Transverse colon (tissue), 4 donors: ENCODE data around the gene PCED1B. TPM values are rescaled to one million over a fixed set of nuclear protein-coding genes. Genes with fewer than 3 reads are reported as not detected.

Experiments
- DNase-seq: peaks from one replicate; pipeline ENCODE4 v3.0.0-alpha.2; 2019
- H3K27ac ChIP-seq, 4 donors: fragments of 200-600 bp; sonication (generic); 2 replicates each; pipeline ENCODE4 v1.5.1; 2016 to 2018; ENCODE audit warnings: inconsistent platforms in 4 of 4
- H3K27me3 ChIP-seq: fragments of 200-600 bp; sonication (generic); 2 replicates; pipeline ENCODE4 v1.5.1; 2017; ENCODE audit warnings: inconsistent platforms
- H3K36me3 ChIP-seq, 4 donors: fragments of 200-600 bp; sonication (generic); 2 replicates each; pipeline ENCODE4 v1.5.1; 2017 to 2019; ENCODE audit warnings: inconsistent platforms in 4 of 4
- H3K4me1 ChIP-seq, 4 donors: fragments of 200-600 bp; sonication (generic); 2 replicates each; pipeline ENCODE4 v1.5.1; 2017 to 2020; ENCODE audit warnings: inconsistent platforms in 4 of 4
- H3K4me3 ChIP-seq, 4 donors: fragments of 200-600 bp; sonication (generic); 1 replicate in 1 of 4; 2 replicates in 3 of 4; pipeline versions ENCODE4 v1.5.1 to v1.6.1; 2017 to 2019; ENCODE audit warnings: inconsistent platforms in 4 of 4
- H3K9me3 ChIP-seq, 2 donors: fragments of 200-600 bp; sonication (generic); 2 replicates each; pipeline ENCODE4 v1.5.1; 2017 to 2019; ENCODE audit warnings: inconsistent platforms in 2 of 2
- CTCF ChIP-seq, 5 experiments: fragments of 200-600 bp in 3 of 5; fragments of 450-650 bp in 2 of 5; sonication (generic) in 3 of 5; IDR thresholded peaks; 1 replicate in 2 of 5; 2 replicates in 3 of 5; pipeline ENCODE4 v1.5.1; 2016 to 2017; ENCODE audit warnings: antibody characterized with exemption in 5 of 5, inconsistent platforms in 3 of 5, mild to moderate bottlenecking in 2 of 5, moderate library complexity in 1 of 5
- EP300 ChIP-seq: sonication (generic); formaldehyde crosslinking; IDR thresholded peaks from one replicate; pipeline ENCODE4 v1.6.1; 2017; ENCODE audit warnings: antibody characterized with exemption, low read depth
- POLR2A ChIP-seq: fragments of 450-650 bp; IDR thresholded peaks from one replicate; pipeline ENCODE4 v1.6.1; 2016; ENCODE audit warnings: antibody characterized with exemption, mild to moderate bottlenecking, moderate library complexity
- POLR2AphosphoS5 ChIP-seq, 3 donors: sonication (generic); formaldehyde crosslinking; IDR thresholded peaks; one replicate each; pipeline ENCODE4 v1.6.1; 2016; ENCODE audit warnings: antibody characterized with exemption in 3 of 3
- WGBS, 2 donors: methylation state at CpG; one replicate each; pipeline ENCODE4 v1.1.5; 2018; ENCODE audit warnings: low coverage in 1 of 2; 5-methylcytosine and 5-hydroxymethylcytosine counted together
- in situ Hi-C, 4 donors: fragments of 200-750 bp; cut with MboI; loops; one replicate each; pipeline versions ENCODE4 v1.15.0 to v1.15.1; 2017; ENCODE audit warnings: low sequenced_read_pairs in 3 of 4, low pct_ligation_motif_present in 1 of 4, low pct_unique_long_range_greater_than_20kb in 1 of 4
- intact Hi-C: fragments of 100-400 bp; cut with DNase I; formaldehyde crosslinking; loops from one replicate; pipeline ENCODE4 v1.15.1; 2023; ENCODE audit warnings: low total_unique reads
- total RNA-seq, 4 donors: library from RNA; depleted of rRNA; stranded (reverse); fragments of >200 nt; gene quantifications; one replicate each; pipeline ENCODE4 v1.1.0, GENCODE V29; 2016

PCED1B gene
- total RNA-seq, 4 donors from 2014 or later = 2.7 to 52.0 (median 3.0) TPM; not detected in 1

GRCh38 chr12:47082796-47083621 is 3.6 kb downstream of the PCED1B start:
- intact Hi-C loops (no loop called here), in situ Hi-C loops (no loop called here)
- Histone ChIP-seq H3K36me3 (no peaks in the 10 kb centered on the region), H3K27ac (peak overlapping the region; percentile 88 to 93 (median 88)), H3K4me3 (no peak overlapping the region), H3K27me3 (peaks cover 10% of the 10 kb centered on the region), H3K9me3 (no peaks in the 10 kb centered on the region), H3K4me1 (peaks cover 6 to 80% (median 21%) of the 10 kb centered on the region in 4 donors)
- no peak for DNase-seq
- WGBS, 2 donors = 76 to 85% methylated on average over 7 of the region's 7 CpGs
- TF ChIP-seq CTCF (IDR thresholded peaks at IDR 0.05) = no peak
- peak in 1 of 3 donors; percentile 35 for TF ChIP-seq POLR2AphosphoS5 (IDR thresholded peaks at IDR 0.05)
- TF ChIP-seq POLR2A = no peak
- TF ChIP-seq EP300 = no peak

- Histone ChIP-seq H3K27ac (peak overlapping the region; percentile 48 to 93 (median 88)), H3K27me3 (peaks cover 5% of the 10 kb centered on the region), H3K9me3 (no peaks in the 10 kb centered on the region), H3K4me1 (peaks cover 6 to 80% (median 24%) of the 10 kb centered on the region in 4 donors), H3K36me3 (no peaks in the 10 kb centered on the region), H3K4me3 (no peak overlapping the region)
- intact Hi-C loops = no loop called here
- no peak for DNase-seq
- in situ Hi-C loops = no loop called here
- 75 to 89% methylated on average over 1 of the region's 1 CpG for WGBS, 2 donors
- TF ChIP-seq CTCF (IDR thresholded peaks at IDR 0.05) (no peak), EP300 (no peak), POLR2AphosphoS5 (IDR thresholded peaks at IDR 0.05) (no peak), POLR2A (no peak)
Measured at GRCh38 chr12:47084172-47084571, 4.8 kb downstream of the PCED1B start.

- WGBS, 2 donors = 24 to 35% methylated on average over 6 of the region's 6 CpGs
- Histone ChIP-seq H3K27me3 (peaks cover 2% of the 10 kb centered on the region), H3K4me1 (peaks cover 6 to 72% (median 22%) of the 10 kb centered on the region in 4 donors), H3K36me3 (no peaks in the 10 kb centered on the region), H3K27ac (peak overlapping the region; percentile 48 to 88 (median 80)), H3K9me3 (no peaks in the 10 kb centered on the region), H3K4me3 (no peak overlapping the region)
- TF ChIP-seq EP300 (no peak), POLR2AphosphoS5 (IDR thresholded peaks at IDR 0.05) (peak; percentile 14 to 31 (median 29))
- DNase-seq = peak; percentile 21
- in situ Hi-C loops = no loop called here
- intact Hi-C loops = no loop called here
Measured at GRCh38 chr12:47085815-47086252, 6.4 kb downstream of the PCED1B start.

GRCh38 chr12:47087088-47087688 is 7.8 kb downstream of the PCED1B start:
- Histone ChIP-seq H3K4me1 (peaks cover 6 to 59% (median 22%) of the 10 kb centered on the region in 4 donors), H3K9me3 (no peaks in the 10 kb centered on the region), H3K4me3 (no peak overlapping the region), H3K36me3 (no peaks in the 10 kb centered on the region), H3K27ac (peak overlapping the region; percentile 44 to 88 (median 80)), H3K27me3 (no peaks in the 10 kb centered on the region)
- WGBS, 2 donors = 70 to 100% methylated on average over 1 to 2 of the region's 2 CpGs
- DNase-seq = no peak
- TF ChIP-seq POLR2A (no peak), CTCF (IDR thresholded peaks at IDR 0.05) (no peak), EP300 (no peak), POLR2AphosphoS5 (IDR thresholded peaks at IDR 0.05) (no peak)
- intact Hi-C loops = no loop called here
- in situ Hi-C loops = no loop called here
